ENCODE results near the gene ATAD3B. TPM values are rescaled to one million over a fixed set of nuclear protein-coding genes. Genes with fewer than 3 reads are reported as not detected.

ATAD3B gene
- total and polyA plus RNA-seq, 2 of the 4 experiments (the other 2 are of a cell fraction): 13.8 to 29.0 TPM

DNA sequence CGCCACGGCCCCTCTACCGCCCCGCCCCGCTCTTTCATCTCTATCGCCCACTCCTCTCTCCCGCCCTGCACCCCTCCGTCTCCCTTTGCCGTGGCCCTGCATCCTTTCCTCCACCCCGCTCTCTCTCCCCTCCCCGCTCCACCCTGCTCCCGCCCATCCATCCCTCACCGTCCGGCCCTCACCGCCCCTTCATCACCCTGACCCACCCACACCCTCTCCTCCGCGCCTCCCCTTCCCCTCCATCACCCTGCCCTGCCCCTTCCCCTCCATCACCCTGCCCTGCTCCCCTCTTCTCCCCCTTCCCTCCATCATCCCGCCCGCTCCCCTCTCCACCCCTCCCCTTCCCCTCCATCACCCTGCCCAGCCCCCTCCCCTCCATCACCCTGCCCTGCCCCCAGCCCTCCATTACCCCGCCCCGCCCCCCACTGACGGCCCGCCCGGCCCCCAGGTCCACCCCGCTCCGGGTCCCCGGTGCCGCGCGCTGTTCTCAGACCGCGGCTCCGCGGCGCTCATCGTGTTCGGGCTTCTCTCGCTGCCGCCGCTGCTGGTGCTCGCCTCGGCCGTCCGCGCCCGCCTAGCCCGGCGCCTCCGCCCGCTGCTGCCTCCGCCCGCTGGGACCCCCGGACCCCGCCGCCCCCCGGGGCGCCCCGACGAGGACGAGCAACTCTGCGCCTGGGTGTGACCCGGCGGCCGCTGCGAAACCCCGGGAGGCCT, 44.3 kb upstream of the ATAD3B start:
- Histone ChIP-seq H2BK120ac (ENCODE audit: low read depth, low read length) (no peak overlapping the region), H2AK9ac (replicated peaks; ENCODE audit: low read depth, low read length, poor library complexity) (no peak overlapping the region), H2BK5ac (ENCODE audit: low read depth, low read length, poor library complexity, severe bottlenecking) (peak overlapping the region; percentile 22), H3K4ac (ENCODE audit: low read depth, low read length) (no peak overlapping the region), H3K4me2 (ENCODE audit: low read depth, low read length) (0 out of 2 replicates have a peak overlapping the region, but pooled peaks have one; percentile 35), H3K9me1 (ENCODE audit: insufficient read depth, low read length) (no peaks in the 10 kb centered on the region), H3K36me3 (ENCODE audit: control insufficient read depth, insufficient read depth, low read length) (no peaks in the 10 kb centered on the region), H2BK15ac (ENCODE audit: low read depth, low read length) (no peak overlapping the region), H3K27me3 (ENCODE audit: control insufficient read depth, insufficient read depth, low read length) (no peaks in the 10 kb centered on the region), H3K9ac (ENCODE audit: low read depth, low read length) (peak overlapping the region; percentile 78), H4K20me1 (ENCODE audit: insufficient read depth, low read length) (no peaks in the 10 kb centered on the region), H3K14ac (replicated peaks; ENCODE audit: low read depth, low read length) (no peak overlapping the region), H2BK20ac (ENCODE audit: low read depth, low read length) (no peak overlapping the region), H3K4me3 (ENCODE audit: insufficient read depth, low read depth, low read length) (peak overlapping the region; percentile 58), H3K27ac (ENCODE audit: insufficient read depth, low read length) (no peak overlapping the region; the same call in 1 of the 2 replicates), H2AK5ac (ENCODE audit: low read depth, low read length) (no peak overlapping the region), H3K79me1 (ENCODE audit: low read depth in 1 of 2, low read length in 2 of 2) (no peaks in the 10 kb centered on the region), H4K91ac (ENCODE audit: insufficient read depth, low read depth, low read length) (no peak overlapping the region), H3K56ac (ENCODE audit: extremely low read depth, insufficient read depth, low read length) (no peak overlapping the region), H3K9me3 (ENCODE audit: control insufficient read depth, insufficient read depth, low read length) (no peaks in the 10 kb centered on the region), H4K5ac (ENCODE audit: low read depth, low read length) (no peak overlapping the region), H3K23ac (ENCODE audit: low read depth, low read length) (no peak overlapping the region), H3K4me1 (ENCODE audit: control insufficient read depth, insufficient read depth, low read length) (peaks cover 19% of the 10 kb centered on the region), H3K18ac (ENCODE audit: low read depth, low read length) (no peak overlapping the region), H2AFZ (replicated peaks; ENCODE audit: low read length, poor library complexity) (peak overlapping the region; percentile 85), H4K8ac (ENCODE audit: low read depth in 2 of 2, low read length in 2 of 2) (no peak overlapping the region)
- TF ChIP-seq CEBPB (IDR thresholded peaks at IDR 0.05; ENCODE audit: low read depth, low read length) (no peak), FOS (IDR thresholded peaks at IDR 0.05; ENCODE audit: low read depth, low read length) (no peak), SMC3 (IDR thresholded peaks at IDR 0.05; ENCODE audit: low read depth, low read length) (no peak), POLR2A (IDR thresholded peaks at IDR 0.05; ENCODE audit: low read depth, low read length) (no peak), NFE2L2 (IDR thresholded peaks at IDR 0.05; ENCODE audit: low read depth, low read length) (no peak), MAFK (IDR thresholded peaks at IDR 0.05; ENCODE audit: low read depth, low read length) (no peak), RFX5 (IDR thresholded peaks at IDR 0.05; ENCODE audit: low read depth, low read length) (no peak), BHLHE40 (IDR thresholded peaks at IDR 0.05; ENCODE audit: low read depth, low read length) (no peak), MAZ (IDR thresholded peaks at IDR 0.05; ENCODE audit: borderline replicate concordance, low read depth, low read length) (no peak), MXI1 (IDR thresholded peaks at IDR 0.05; ENCODE audit: borderline replicate concordance, low read depth, low read length) (no peak), RAD21 (IDR thresholded peaks at IDR 0.05; ENCODE audit: low read length) (no peak), CHD1 (IDR thresholded peaks at IDR 0.05; ENCODE audit: low read depth, low read length) (no peak), RCOR1 (IDR thresholded peaks at IDR 0.05; ENCODE audit: insufficient replicate concordance, low read length) (no peak)
- TF ChIP-seq, protein P1, sequence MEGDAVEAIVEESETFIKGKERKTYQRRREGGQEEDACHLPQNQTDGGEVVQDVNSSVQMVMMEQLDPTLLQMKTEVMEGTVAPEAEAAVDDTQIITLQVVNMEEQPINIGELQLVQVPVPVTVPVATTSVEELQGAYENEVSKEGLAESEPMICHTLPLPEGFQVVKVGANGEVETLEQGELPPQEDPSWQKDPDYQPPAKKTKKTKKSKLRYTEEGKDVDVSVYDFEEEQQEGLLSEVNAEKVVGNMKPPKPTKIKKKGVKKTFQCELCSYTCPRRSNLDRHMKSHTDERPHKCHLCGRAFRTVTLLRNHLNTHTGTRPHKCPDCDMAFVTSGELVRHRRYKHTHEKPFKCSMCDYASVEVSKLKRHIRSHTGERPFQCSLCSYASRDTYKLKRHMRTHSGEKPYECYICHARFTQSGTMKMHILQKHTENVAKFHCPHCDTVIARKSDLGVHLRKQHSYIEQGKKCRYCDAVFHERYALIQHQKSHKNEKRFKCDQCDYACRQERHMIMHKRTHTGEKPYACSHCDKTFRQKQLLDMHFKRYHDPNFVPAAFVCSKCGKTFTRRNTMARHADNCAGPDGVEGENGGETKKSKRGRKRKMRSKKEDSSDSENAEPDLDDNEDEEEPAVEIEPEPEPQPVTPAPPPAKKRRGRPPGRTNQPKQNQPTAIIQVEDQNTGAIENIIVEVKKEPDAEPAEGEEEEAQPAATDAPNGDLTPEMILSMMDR (conservative IDR thresholded peaks at IDR 0.05; ENCODE audit: low read depth, low read length): no peak
- TF ChIP-seq, protein P2, sequence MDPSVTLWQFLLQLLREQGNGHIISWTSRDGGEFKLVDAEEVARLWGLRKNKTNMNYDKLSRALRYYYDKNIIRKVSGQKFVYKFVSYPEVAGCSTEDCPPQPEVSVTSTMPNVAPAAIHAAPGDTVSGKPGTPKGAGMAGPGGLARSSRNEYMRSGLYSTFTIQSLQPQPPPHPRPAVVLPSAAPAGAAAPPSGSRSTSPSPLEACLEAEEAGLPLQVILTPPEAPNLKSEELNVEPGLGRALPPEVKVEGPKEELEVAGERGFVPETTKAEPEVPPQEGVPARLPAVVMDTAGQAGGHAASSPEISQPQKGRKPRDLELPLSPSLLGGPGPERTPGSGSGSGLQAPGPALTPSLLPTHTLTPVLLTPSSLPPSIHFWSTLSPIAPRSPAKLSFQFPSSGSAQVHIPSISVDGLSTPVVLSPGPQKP (IDR thresholded peaks at IDR 0.05; ENCODE audit: borderline replicate concordance, low read depth, low read length): no peak
- TF ChIP-seq, protein P3, sequence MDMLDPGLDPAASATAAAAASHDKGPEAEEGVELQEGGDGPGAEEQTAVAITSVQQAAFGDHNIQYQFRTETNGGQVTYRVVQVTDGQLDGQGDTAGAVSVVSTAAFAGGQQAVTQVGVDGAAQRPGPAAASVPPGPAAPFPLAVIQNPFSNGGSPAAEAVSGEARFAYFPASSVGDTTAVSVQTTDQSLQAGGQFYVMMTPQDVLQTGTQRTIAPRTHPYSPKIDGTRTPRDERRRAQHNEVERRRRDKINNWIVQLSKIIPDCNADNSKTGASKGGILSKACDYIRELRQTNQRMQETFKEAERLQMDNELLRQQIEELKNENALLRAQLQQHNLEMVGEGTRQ (IDR thresholded peaks at IDR 0.05; ENCODE audit: low read depth, low read length): no peak
- 12% methylated on average over 38 of the region's 66 CpGs; no CpG with 5 or more reads in 1 of the 2 experiments for WGBS, 2 experiments (ENCODE audit: extremely low coverage in 2 of 2, insufficient read length in 1 of 2)
- dilution Hi-C loops (cut with HindIII; ENCODE audit: low sequenced_read_pairs, unreplicated experiment): no loop called here
- peak; percentile 22 for ATAC-seq (ENCODE audit: low read depth)
- POLR2A ChIA-PET (ENCODE audit: unreplicated experiment): no interaction called here
- BruUV-seq (replicated peaks): no TSS peak
- in situ Hi-C loops (cut with MboI; ENCODE audit: low sequenced_read_pairs): no loop called here
- DNase-seq: no peak
- CTCF ChIA-PET: no interaction called here
- intact Hi-C loops (cut with micrococcal nuclease): no loop called here
